ENCODE measurements around the gene DNAH17. TPM values are rescaled to one million over a fixed set of nuclear protein-coding genes. Genes with fewer than 3 reads are reported as not detected.

DNAH17 gene
- total and polyA plus RNA-seq, 2 of the 13 experiments (the other 11 are each of a cell fraction or from before 2014, with no cell fraction given) = 0.86 to 1.6 TPM

DNA sequence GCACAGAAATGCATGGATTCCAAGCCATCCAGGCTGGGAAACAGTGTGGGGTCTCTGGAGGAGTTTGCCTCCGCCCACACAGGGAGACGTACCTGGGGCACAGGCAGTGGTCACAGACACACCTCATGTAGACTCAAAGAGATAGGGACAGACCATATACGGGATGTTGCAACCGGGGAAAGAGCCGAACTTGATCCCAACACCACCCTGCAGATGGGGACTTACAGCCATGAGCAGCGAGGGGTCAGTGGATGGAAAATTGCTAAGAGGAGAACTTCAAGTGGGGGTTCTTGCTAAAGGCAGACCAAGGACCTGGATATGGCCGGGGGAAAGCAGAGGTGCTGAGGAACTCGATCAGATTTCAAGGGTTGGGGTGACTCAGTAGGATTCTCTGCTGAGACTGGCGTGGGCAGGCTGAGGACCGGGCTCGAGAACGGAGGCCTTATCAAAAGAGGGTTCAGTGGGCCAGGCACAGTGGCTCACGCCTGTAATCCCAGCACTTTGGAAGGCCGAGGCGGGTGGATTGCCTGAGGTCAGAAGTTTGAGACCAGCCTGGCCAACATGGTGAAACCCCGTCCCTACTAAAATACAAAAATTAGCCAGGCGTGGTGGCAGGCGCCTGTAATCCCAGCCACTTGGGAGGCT lies 12.0 kb upstream of the DNAH17 start (continued):
- TF ChIP-seq ZNF644 (CRISPR knock-in tag; IDR thresholded peaks at IDR 0.05; ENCODE audit: low read depth) (0 out of 2 replicates have a peak, but pooled peaks have one; percentile 35), ZNF792 (CRISPR knock-in tag; IDR thresholded peaks at IDR 0.05) (no peak), ZNF788 (CRISPR knock-in tag; IDR thresholded peaks at IDR 0.05; ENCODE audit: borderline replicate concordance) (peak; percentile 7; the same call in 1 of the 2 replicates), ZEB1 (IDR thresholded peaks at IDR 0.05; ENCODE audit: insufficient replicate concordance, low read depth) (peak; percentile 52), ZNF556 (CRISPR knock-in tag; IDR thresholded peaks at IDR 0.05; ENCODE audit: borderline replicate concordance) (peak; percentile 50; the same call in 1 of the 2 replicates), PITX1 (CRISPR knock-in tag; IDR thresholded peaks at IDR 0.05) (0 out of 2 replicates have a peak, but pooled peaks have one; percentile 2), HIVEP1 (CRISPR knock-in tag; IDR thresholded peaks at IDR 0.05) (0 out of 2 replicates have a peak, but pooled peaks have one; percentile 16), ZNF230 (CRISPR knock-in tag; IDR thresholded peaks at IDR 0.05) (0 out of 2 replicates have a peak, but pooled peaks have one; percentile 35), CEBPG (CRISPR knock-in tag; IDR thresholded peaks at IDR 0.05) (peak; percentile 66; the same call in 1 of the 2 replicates), NR2F6 (IDR thresholded peaks at IDR 0.05) (no peak), NR2F6 (CRISPR knock-in tag; IDR thresholded peaks at IDR 0.05) (0 out of 2 replicates have a peak, but pooled peaks have one; percentile 2), ADNP (CRISPR knock-in tag; IDR thresholded peaks at IDR 0.05) (0 out of 2 replicates have a peak, but pooled peaks have one; percentile 17)
- TF ChIP-seq, protein P1, sequence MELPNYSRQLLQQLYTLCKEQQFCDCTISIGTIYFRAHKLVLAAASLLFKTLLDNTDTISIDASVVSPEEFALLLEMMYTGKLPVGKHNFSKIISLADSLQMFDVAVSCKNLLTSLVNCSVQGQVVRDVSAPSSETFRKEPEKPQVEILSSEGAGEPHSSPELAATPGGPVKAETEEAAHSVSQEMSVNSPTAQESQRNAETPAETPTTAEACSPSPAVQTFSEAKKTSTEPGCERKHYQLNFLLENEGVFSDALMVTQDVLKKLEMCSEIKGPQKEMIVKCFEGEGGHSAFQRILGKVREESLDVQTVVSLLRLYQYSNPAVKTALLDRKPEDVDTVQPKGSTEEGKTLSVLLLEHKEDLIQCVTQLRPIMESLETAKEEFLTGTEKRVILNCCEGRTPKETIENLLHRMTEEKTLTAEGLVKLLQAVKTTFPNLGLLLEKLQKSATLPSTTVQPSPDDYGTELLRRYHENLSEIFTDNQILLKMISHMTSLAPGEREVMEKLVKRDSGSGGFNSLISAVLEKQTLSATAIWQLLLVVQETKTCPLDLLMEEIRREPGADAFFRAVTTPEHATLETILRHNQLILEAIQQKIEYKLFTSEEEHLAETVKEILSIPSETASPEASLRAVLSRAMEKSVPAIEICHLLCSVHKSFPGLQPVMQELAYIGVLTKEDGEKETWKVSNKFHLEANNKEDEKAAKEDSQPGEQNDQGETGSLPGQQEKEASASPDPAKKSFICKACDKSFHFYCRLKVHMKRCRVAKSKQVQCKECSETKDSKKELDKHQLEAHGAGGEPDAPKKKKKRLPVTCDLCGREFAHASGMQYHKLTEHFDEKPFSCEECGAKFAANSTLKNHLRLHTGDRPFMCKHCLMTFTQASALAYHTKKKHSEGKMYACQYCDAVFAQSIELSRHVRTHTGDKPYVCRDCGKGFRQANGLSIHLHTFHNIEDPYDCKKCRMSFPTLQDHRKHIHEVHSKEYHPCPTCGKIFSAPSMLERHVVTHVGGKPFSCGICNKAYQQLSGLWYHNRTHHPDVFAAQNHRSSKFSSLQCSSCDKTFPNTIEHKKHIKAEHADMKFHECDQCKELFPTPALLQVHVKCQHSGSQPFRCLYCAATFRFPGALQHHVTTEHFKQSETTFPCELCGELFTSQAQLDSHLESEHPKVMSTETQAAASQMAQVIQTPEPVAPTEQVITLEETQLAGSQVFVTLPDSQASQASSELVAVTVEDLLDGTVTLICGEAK (IDR thresholded peaks at IDR 0.05) = no peak
- TF ChIP-seq, protein P1 (CRISPR knock-in tag; IDR thresholded peaks at IDR 0.05) = peak; percentile 10; the same call in 1 of the 2 replicates
- TF ChIP-seq, protein P2, sequence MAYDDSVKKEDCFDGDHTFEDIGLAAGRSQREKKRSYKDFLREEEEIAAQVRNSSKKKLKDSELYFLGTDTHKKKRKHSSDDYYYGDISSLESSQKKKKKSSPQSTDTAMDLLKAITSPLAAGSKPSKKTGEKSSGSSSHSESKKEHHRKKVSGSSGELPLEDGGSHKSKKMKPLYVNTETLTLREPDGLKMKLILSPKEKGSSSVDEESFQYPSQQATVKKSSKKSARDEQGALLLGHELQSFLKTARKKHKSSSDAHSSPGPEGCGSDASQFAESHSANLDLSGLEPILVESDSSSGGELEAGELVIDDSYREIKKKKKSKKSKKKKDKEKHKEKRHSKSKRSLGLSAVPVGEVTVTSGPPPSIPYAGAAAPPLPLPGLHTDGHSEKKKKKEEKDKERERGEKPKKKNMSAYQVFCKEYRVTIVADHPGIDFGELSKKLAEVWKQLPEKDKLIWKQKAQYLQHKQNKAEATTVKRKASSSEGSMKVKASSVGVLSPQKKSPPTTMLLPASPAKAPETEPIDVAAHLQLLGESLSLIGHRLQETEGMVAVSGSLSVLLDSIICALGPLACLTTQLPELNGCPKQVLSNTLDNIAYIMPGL (CRISPR knock-in tag; IDR thresholded peaks at IDR 0.05; ENCODE audit: borderline replicate concordance in 1 of 2, low read depth in 1 of 2) = peak in 1 of 2 experiments; percentile 38; a peak in 1 of 4 replicates
- TF ChIP-seq, protein P3, sequence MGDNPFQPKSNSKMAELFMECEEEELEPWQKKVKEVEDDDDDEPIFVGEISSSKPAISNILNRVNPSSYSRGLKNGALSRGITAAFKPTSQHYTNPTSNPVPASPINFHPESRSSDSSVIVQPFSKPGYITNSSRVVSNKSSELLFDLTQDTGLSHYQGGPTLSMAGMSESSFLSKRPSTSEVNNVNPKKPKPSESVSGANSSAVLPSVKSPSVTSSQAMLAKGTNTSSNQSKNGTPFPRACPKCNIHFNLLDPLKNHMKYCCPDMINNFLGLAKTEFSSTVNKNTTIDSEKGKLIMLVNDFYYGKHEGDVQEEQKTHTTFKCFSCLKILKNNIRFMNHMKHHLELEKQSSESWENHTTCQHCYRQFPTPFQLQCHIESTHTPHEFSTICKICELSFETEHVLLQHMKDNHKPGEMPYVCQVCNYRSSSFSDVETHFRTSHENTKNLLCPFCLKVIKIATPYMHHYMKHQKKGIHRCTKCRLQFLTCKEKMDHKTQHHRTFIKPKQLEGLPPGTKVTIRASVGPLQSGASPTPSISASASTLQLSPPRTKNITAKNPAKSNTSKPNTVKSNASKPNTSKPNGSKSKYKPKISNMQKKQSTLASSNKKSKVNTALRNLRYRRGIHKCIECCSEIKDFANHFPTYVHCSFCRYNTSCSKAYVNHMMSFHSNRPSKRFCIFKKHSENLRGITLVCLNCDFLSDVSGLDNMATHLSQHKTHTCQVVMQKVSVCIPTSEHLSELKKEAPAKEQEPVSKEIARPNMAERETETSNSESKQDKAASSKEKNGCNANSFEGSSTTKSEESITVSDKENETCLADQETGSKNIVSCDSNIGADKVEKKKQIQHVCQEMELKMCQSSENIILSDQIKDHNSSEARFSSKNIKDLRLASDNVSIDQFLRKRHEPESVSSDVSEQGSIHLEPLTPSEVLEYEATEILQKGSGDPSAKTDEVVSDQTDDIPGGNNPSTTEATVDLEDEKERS (CRISPR knock-in tag; IDR thresholded peaks at IDR 0.05) = peak; percentile 3; the same call in 1 of the 2 replicates

All from HepG2 (cell line).